GM12891 (cell line): ENCODE data around the gene CNN3.

Experiments
- PAX5 ChIP-seq: IDR thresholded peaks from 2 replicates; pipeline ENCODE4 v1.6.1; 2011; ENCODE audit warnings: low read length, moderate library complexity, mild to moderate bottlenecking; ENCODE audit not compliant: insufficient read depth, severe bottlenecking
- POLR2A ChIP-seq: IDR thresholded peaks from 2 replicates; pipeline ENCODE4 v1.6.1; 2011; ENCODE audit warnings: low read depth, low read length, control low read depth
- POLR2AphosphoS5 ChIP-seq: IDR thresholded peaks from 2 replicates; pipeline ENCODE4 v1.6.1; 2011; ENCODE audit warnings: low read depth, low read length, control low read depth
- POU2F2 ChIP-seq: IDR thresholded peaks from 2 replicates; pipeline ENCODE4 v1.6.1; 2011; ENCODE audit warnings: low read depth, mild to moderate bottlenecking, control low read depth, low read length, moderate library complexity
- TAF1 ChIP-seq: IDR thresholded peaks from 2 replicates; pipeline ENCODE4 v1.6.1; 2011; ENCODE audit warnings: low read depth, low read length, control low read depth

GRCh38 chr1:94876362-94876761 is 50.5 kb downstream of the CNN3 start:
- TF ChIP-seq POLR2AphosphoS5 = no peak
- no peak for TF ChIP-seq POLR2A
- no peak for TF ChIP-seq POU2F2
- TF ChIP-seq TAF1 = no peak
- no peak for TF ChIP-seq PAX5
